Measurements from ENCODE around the gene CITED1. TPM values are rescaled to one million over a fixed set of nuclear protein-coding genes. Genes with fewer than 3 reads are reported as not detected.

Gene CITED1
- total RNA-seq, 1 donor from 2014 or later: 1.1 TPM

DNA sequence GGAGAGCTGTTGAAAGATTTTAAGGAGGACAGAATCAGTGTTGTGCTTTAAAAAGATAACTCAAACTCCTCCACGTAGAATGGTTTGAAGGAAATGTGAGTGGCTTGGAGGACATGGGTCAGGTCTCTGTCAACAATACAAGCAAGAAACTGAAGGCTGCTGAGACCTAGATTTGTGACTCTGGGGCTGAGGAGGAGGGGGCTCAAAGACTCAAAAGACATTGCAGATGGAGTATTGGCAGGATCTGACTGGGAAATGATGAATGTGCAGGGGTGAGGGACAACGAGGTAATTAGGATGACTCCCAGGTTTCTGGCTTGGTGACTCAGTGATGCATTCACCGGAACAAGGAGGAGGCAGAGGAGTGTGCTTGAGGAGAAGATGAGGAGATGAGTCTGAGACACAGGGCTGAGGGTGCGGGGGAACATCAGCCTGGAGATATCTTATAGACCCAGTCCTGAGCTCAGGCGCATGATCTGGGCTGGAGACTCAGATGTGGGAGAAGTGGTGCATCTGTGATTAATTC lies 25.3 kb downstream of the CITED1 start:
- peak; percentile 64 for DNase-seq (ENCODE audit: extremely low spot score, unreplicated experiment)
- peaks cover 7% of the 10 kb centered on the region for H3K36me3 Mint-ChIP-seq (ENCODE audit: unreplicated experiment)
- no peaks in the 10 kb centered on the region for H3K9me3 Mint-ChIP-seq (ENCODE audit: unreplicated experiment)
- H3K27me3 Mint-ChIP-seq (ENCODE audit: unreplicated experiment): peaks cover 30% of the 10 kb centered on the region
- H3K27ac Mint-ChIP-seq (ENCODE audit: unreplicated experiment): no peak overlapping the region
- H3K4me3 Mint-ChIP-seq (ENCODE audit: unreplicated experiment): no peak overlapping the region
- TF ChIP-seq, protein P1, sequence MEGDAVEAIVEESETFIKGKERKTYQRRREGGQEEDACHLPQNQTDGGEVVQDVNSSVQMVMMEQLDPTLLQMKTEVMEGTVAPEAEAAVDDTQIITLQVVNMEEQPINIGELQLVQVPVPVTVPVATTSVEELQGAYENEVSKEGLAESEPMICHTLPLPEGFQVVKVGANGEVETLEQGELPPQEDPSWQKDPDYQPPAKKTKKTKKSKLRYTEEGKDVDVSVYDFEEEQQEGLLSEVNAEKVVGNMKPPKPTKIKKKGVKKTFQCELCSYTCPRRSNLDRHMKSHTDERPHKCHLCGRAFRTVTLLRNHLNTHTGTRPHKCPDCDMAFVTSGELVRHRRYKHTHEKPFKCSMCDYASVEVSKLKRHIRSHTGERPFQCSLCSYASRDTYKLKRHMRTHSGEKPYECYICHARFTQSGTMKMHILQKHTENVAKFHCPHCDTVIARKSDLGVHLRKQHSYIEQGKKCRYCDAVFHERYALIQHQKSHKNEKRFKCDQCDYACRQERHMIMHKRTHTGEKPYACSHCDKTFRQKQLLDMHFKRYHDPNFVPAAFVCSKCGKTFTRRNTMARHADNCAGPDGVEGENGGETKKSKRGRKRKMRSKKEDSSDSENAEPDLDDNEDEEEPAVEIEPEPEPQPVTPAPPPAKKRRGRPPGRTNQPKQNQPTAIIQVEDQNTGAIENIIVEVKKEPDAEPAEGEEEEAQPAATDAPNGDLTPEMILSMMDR (IDR thresholded peaks at IDR 0.05): no peak
- H3K4me1 Mint-ChIP-seq (ENCODE audit: unreplicated experiment): peaks cover 8% of the 10 kb centered on the region

DNA sequence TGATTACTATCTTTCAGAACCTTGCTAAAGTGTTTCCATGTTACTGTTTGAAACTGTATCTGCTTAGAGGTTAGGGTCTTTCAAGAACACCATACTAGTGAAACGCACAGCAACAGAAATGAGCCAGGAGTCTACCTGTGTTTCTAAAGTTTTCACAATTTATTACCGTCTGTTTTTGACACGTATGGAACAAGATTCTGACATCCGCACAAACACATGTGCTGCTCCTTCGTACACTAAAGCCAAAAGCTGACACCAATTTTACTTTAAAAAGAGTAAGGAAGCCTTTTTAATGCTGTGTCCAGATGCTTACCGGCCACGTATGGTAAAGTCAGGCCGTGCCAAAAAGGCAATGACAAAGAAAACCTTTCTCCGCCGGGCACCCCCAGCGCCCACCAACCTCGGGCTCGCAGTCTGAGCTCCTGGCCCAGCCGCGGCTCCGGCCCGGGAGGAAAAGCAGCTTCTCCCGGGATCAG lies 29.2 kb downstream of the CITED1 start:
- Mint-ChIP-seq H3K27ac (ENCODE audit: unreplicated experiment) (peak overlapping the region; percentile 91), H3K4me3 (ENCODE audit: unreplicated experiment) (peak overlapping the region; percentile 89), H3K9me3 (ENCODE audit: unreplicated experiment) (no peaks in the 10 kb centered on the region), H3K27me3 (ENCODE audit: unreplicated experiment) (peaks cover 21% of the 10 kb centered on the region), H3K36me3 (ENCODE audit: unreplicated experiment) (peaks cover 45% of the 10 kb centered on the region), H3K4me1 (ENCODE audit: unreplicated experiment) (peaks cover 43% of the 10 kb centered on the region)
- TF ChIP-seq, protein P1 (IDR thresholded peaks at IDR 0.05): no peak
- no peak for DNase-seq (ENCODE audit: extremely low spot score, unreplicated experiment)

DNA sequence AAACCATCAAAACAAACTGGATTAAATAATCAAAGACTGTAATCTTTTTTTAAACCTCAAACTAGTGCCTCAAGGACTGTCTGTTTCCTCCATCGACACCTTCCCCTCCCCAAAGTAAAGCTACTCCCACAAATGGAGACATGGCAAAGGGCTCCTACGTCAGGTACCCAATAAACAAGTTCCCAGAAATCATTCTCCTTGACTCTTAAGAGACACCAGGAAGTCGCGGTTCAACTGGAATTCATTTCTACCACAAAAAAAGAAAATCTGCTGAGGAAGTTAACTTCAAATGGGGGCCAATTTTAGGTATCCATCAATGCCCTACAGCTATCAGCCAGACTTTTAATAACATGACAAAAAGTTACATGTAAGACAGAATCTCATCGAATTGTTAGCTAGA lies 31.2 kb downstream of the CITED1 start:
- peak overlapping the region; percentile 68 for H3K27ac Mint-ChIP-seq (ENCODE audit: unreplicated experiment)
- H3K4me3 Mint-ChIP-seq (ENCODE audit: unreplicated experiment): peak overlapping the region; percentile 89
- DNase-seq (ENCODE audit: extremely low spot score, unreplicated experiment): peak; percentile 3
- TF ChIP-seq, protein P1 (IDR thresholded peaks at IDR 0.05): no peak
- peaks cover 57% of the 10 kb centered on the region for H3K4me1 Mint-ChIP-seq (ENCODE audit: unreplicated experiment)
- peaks cover 9% of the 10 kb centered on the region for H3K27me3 Mint-ChIP-seq (ENCODE audit: unreplicated experiment)
- H3K9me3 Mint-ChIP-seq (ENCODE audit: unreplicated experiment): no peaks in the 10 kb centered on the region
- H3K36me3 Mint-ChIP-seq (ENCODE audit: unreplicated experiment): peaks cover 49% of the 10 kb centered on the region

DNA sequence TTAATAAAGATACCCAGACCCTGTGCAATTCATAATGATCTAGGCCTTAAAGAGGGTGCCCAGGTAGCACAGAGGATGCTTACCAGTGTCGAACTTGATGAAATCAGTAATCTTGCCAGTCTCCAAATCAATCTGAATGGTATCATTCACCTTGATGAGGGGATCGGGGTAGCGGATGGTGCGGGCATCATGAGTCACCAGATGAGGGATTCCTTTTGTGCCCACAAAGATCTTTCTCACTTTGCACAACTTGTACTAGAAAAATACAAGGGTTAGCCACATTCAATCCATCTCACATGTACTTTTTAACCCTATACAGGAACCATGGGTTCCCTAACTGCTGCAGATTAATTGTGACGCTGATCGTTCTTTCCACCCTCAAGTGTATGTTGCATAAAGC lies 32.0 kb downstream of the CITED1 start:
- Mint-ChIP-seq H3K4me3 (ENCODE audit: unreplicated experiment) (peak overlapping the region; percentile 89), H3K9me3 (ENCODE audit: unreplicated experiment) (no peaks in the 10 kb centered on the region), H3K27ac (ENCODE audit: unreplicated experiment) (peak overlapping the region; percentile 68), H3K36me3 (ENCODE audit: unreplicated experiment) (peaks cover 56% of the 10 kb centered on the region), H3K27me3 (ENCODE audit: unreplicated experiment) (peaks cover 1% of the 10 kb centered on the region), H3K4me1 (ENCODE audit: unreplicated experiment) (peaks cover 63% of the 10 kb centered on the region)
- DNase-seq (ENCODE audit: extremely low spot score, unreplicated experiment): peak; percentile 10
- TF ChIP-seq, protein P1 (IDR thresholded peaks at IDR 0.05): no peak

DNA sequence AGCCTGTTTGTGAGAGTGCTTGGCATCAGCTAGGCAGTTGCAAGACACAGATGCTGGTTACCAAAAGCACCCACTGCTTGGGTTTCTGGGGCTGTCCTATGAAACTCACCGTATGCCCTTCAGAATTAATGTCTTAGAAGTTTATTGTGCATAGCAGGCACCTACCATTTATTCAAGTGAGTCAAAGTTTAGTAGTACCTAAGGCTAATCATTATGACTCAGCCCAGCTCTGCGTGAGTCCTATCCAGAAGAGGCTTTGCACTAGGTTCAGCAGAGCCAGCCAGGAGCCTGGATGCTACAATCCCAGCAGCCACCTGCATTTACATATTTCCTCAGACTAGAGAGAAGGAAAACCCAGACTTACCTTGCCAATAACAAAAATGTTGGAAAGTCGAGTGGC lies 32.8 kb downstream of the CITED1 start:
- Mint-ChIP-seq H3K27me3 (ENCODE audit: unreplicated experiment) (no peaks in the 10 kb centered on the region), H3K36me3 (ENCODE audit: unreplicated experiment) (peaks cover 64% of the 10 kb centered on the region), H3K9me3 (ENCODE audit: unreplicated experiment) (no peaks in the 10 kb centered on the region), H3K4me3 (ENCODE audit: unreplicated experiment) (no peak overlapping the region), H3K4me1 (ENCODE audit: unreplicated experiment) (peaks cover 63% of the 10 kb centered on the region), H3K27ac (ENCODE audit: unreplicated experiment) (no peak overlapping the region)
- DNase-seq (ENCODE audit: extremely low spot score, unreplicated experiment): peak; percentile 46
- TF ChIP-seq, protein P1 (IDR thresholded peaks at IDR 0.05): no peak

All from osteocyte (in vitro differentiated cells).